ENCODE data around the gene TBC1D22A. TPM values are rescaled to one million over a fixed set of nuclear protein-coding genes. Genes with fewer than 3 reads are reported as not detected.

TBC1D22A gene
- total RNA-seq, 1 experiment from 2014 or later = 32.6 TPM

DNA sequence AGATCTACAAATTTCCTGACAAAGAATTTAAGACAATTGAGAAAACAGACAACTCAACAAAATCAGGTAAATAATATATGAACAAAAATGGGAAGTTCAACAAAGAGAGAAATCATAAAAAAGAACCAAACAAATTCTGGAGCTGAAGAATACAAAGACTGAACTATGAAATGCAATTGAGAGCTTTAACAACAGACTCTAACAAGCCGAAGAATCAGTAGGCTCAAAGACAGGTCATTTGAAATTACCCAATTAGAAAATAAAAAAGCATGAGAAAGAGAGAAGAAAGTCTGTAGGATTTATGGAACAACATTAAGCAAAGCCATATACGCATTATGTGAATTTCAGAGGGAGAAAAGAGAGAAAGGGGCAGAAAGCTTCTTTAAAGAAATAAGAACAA lies 72.8 kb downstream of the TBC1D22A start:
- Histone ChIP-seq H3K36me3 (ENCODE audit: control insufficient read depth, insufficient read depth, low read length) (peaks cover 2% of the 10 kb centered on the region; the same call in 1 of the 2 replicates), H3K4me1 (no peaks in the 10 kb centered on the region), H3K9me3 (peaks cover 12% of the 10 kb centered on the region; the same call in 1 of the 2 replicates), H3K27me3 (replicated peaks; ENCODE audit: control insufficient read depth, insufficient read depth, low read length) (no peaks in the 10 kb centered on the region), H3K4me3 (ENCODE audit: low read depth, low read length) (no peak overlapping the region)
- Mint-ChIP-seq H3K4me1 (ENCODE audit: low read depth, unreplicated experiment) (no peaks in the 10 kb centered on the region), H3K9me3 (ENCODE audit: unreplicated experiment) (peaks cover 25% of the 10 kb centered on the region), H3K27me3 (ENCODE audit: insufficient read depth, unreplicated experiment) (no peaks in the 10 kb centered on the region), H3K36me3 (ENCODE audit: insufficient read depth, unreplicated experiment) (peaks cover 16% of the 10 kb centered on the region), H3K27ac (ENCODE audit: unreplicated experiment) (no peak overlapping the region), H3K4me3 (ENCODE audit: unreplicated experiment) (no peak overlapping the region)
- POLR2A ChIA-PET = no interaction called here
- DNase-seq = no peak
- intact Hi-C loops (cut with micrococcal nuclease; ENCODE audit: unreplicated experiment) = no loop called here
- CTCF ChIA-PET = interaction anchor here (1.2 kb wide), 1 partner anchor 32 kb away, joined by 4 read pairs; no protein-coding TSS in a partner anchor
- TF ChIP-seq, protein P1, sequence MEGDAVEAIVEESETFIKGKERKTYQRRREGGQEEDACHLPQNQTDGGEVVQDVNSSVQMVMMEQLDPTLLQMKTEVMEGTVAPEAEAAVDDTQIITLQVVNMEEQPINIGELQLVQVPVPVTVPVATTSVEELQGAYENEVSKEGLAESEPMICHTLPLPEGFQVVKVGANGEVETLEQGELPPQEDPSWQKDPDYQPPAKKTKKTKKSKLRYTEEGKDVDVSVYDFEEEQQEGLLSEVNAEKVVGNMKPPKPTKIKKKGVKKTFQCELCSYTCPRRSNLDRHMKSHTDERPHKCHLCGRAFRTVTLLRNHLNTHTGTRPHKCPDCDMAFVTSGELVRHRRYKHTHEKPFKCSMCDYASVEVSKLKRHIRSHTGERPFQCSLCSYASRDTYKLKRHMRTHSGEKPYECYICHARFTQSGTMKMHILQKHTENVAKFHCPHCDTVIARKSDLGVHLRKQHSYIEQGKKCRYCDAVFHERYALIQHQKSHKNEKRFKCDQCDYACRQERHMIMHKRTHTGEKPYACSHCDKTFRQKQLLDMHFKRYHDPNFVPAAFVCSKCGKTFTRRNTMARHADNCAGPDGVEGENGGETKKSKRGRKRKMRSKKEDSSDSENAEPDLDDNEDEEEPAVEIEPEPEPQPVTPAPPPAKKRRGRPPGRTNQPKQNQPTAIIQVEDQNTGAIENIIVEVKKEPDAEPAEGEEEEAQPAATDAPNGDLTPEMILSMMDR (IDR thresholded peaks at IDR 0.05; ENCODE audit: insufficient read depth in 1 of 2, low read depth in 1 of 2, low read length in 1 of 2, severe bottlenecking in 1 of 2, unreplicated experiment in 1 of 2) = no peak
- BruUV-seq (replicated peaks) = no TSS peak

DNA sequence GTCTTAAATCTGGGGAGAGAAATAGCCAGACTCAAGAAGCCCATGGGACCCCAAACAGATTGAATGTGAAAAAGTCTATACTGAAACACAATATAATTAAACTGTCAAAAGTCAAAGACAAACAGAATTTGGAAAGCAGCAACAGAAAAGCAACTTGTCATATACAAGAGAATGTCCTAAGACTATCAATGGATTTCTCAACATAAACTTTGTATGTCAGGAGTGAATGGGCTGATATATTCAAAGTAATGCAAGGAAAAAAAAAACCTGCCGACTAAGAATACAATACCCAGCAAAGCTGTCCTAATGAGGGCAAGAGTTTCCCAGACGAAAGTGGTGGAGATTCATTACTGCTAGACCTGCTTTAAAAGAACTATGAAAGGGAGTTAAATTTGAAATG lies 73.2 kb downstream of the TBC1D22A start:
- CTCF ChIA-PET = interaction anchor here (1.2 kb wide), 1 partner anchor 32 kb away, joined by 4 read pairs; no protein-coding TSS in a partner anchor
- H3K4me1 ChIP-seq = no peaks in the 10 kb centered on the region
- peaks cover 2% of the 10 kb centered on the region; the same call in 1 of the 2 replicates for H3K36me3 ChIP-seq (ENCODE audit: control insufficient read depth, insufficient read depth, low read length)
- no TSS peak for BruUV-seq (replicated peaks)
- Mint-ChIP-seq H3K27me3 (ENCODE audit: insufficient read depth, unreplicated experiment) (no peaks in the 10 kb centered on the region), H3K36me3 (ENCODE audit: insufficient read depth, unreplicated experiment) (peaks cover 16% of the 10 kb centered on the region), H3K9me3 (ENCODE audit: unreplicated experiment) (peaks cover 25% of the 10 kb centered on the region), H3K27ac (ENCODE audit: unreplicated experiment) (no peak overlapping the region), H3K4me1 (ENCODE audit: low read depth, unreplicated experiment) (no peaks in the 10 kb centered on the region), H3K4me3 (ENCODE audit: unreplicated experiment) (no peak overlapping the region)
- no peak overlapping the region for H3K4me3 ChIP-seq (ENCODE audit: low read depth, low read length)
- TF ChIP-seq, protein P1 (IDR thresholded peaks at IDR 0.05; ENCODE audit: insufficient read depth in 1 of 2, low read depth in 1 of 2, low read length in 1 of 2, severe bottlenecking in 1 of 2, unreplicated experiment in 1 of 2) = no peak
- POLR2A ChIA-PET = no interaction called here
- H3K27me3 ChIP-seq (replicated peaks; ENCODE audit: control insufficient read depth, insufficient read depth, low read length) = no peaks in the 10 kb centered on the region
- DNase-seq = no peak
- peaks cover 12% of the 10 kb centered on the region; the same call in 1 of the 2 replicates for H3K9me3 ChIP-seq
- intact Hi-C loops (cut with micrococcal nuclease; ENCODE audit: unreplicated experiment) = no loop called here

DNA sequence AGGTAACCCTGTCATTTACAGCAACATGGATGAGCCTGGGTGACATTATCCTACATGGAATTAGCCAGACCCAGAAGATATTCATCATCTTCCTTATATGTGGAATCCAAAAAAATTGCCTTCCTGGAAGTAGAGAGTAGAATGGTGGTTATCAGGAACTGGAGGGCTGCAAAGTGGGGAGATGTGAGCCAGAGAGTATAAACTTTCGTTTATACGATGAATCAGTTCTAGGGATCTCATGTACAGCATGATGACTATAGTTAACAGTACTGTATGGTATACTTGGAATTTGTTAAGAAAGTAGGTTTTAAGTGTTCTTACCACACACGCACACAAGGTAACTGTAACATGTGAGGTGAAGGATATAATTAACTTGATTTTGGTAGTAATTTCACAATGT lies 79.1 kb downstream of the TBC1D22A start:
- CTCF ChIA-PET = no interaction called here
- H3K9me3 Mint-ChIP-seq (ENCODE audit: unreplicated experiment) = peaks cover 7% of the 10 kb centered on the region
- no peak overlapping the region for H3K4me3 ChIP-seq (ENCODE audit: low read depth, low read length)

More for the DNA sequence above, 79.1 kb downstream of the TBC1D22A start:
- no peaks in the 10 kb centered on the region for H3K27me3 ChIP-seq (replicated peaks; ENCODE audit: control insufficient read depth, insufficient read depth, low read length)
- POLR2A ChIA-PET = no interaction called here
- no peak overlapping the region for H3K27ac Mint-ChIP-seq (ENCODE audit: unreplicated experiment)
- DNase-seq = no peak
- H3K4me1 Mint-ChIP-seq (ENCODE audit: low read depth, unreplicated experiment) = peaks cover 13% of the 10 kb centered on the region
- H3K36me3 ChIP-seq (ENCODE audit: control insufficient read depth, insufficient read depth, low read length) = no peaks in the 10 kb centered on the region
- intact Hi-C loops (cut with micrococcal nuclease; ENCODE audit: unreplicated experiment) = no loop called here
- H3K36me3 Mint-ChIP-seq (ENCODE audit: insufficient read depth, unreplicated experiment) = peaks cover 13% of the 10 kb centered on the region
- no peaks in the 10 kb centered on the region for H3K27me3 Mint-ChIP-seq (ENCODE audit: insufficient read depth, unreplicated experiment)
- TF ChIP-seq, protein P1 (IDR thresholded peaks at IDR 0.05; ENCODE audit: insufficient read depth in 1 of 2, low read depth in 1 of 2, low read length in 1 of 2, severe bottlenecking in 1 of 2, unreplicated experiment in 1 of 2) = no peak
- no peaks in the 10 kb centered on the region for H3K9me3 ChIP-seq
- H3K4me3 Mint-ChIP-seq (ENCODE audit: unreplicated experiment) = no peak overlapping the region
- no peaks in the 10 kb centered on the region for H3K4me1 ChIP-seq
- BruUV-seq (replicated peaks) = no TSS peak
